H7 (cell line): Measurements from ENCODE around the gene SCIN. TPM values are rescaled to one million over a fixed set of nuclear protein-coding genes. Genes with fewer than 3 reads are reported as not detected.
"Not testable (repeated sequence)": the region's sequence is repeated elsewhere in the genome, so short reads cannot be mapped to it uniquely, and the experiment has no call there.

Source experiments
- DNase-seq: peaks from one replicate; pipeline ENCODE4 v3.0.0; 2012
- H3K27me3 ChIP-seq: 2 replicates; pipeline ENCODE4 v1.6.0; 2011; ENCODE audit warnings: mild to moderate bottlenecking, low read length; ENCODE audit not compliant: control insufficient read depth, insufficient read depth
- H3K36me3 ChIP-seq: replicated peaks from 2 replicates; pipeline ENCODE4 v1.5.1; 2011; ENCODE audit warnings: low read length; ENCODE audit not compliant: control insufficient read depth, insufficient read depth
- H3K4me3 ChIP-seq: 2 replicates; pipeline ENCODE4 v1.5.1; 2011; ENCODE audit warnings: low read depth, mild to moderate bottlenecking, control low read depth, low read length, moderate library complexity; ENCODE audit not compliant: insufficient read depth
- total RNA-seq: library from RNA; depleted of rRNA; stranded (reverse); fragments of >200 nt; shearing (Covaris generic); gene quantifications from 2 replicates; pipeline ENCODE4 v1.2.3, GENCODE V29; 2014

The SCIN gene
- total RNA-seq, 1 experiment from 2014 or later, result not detected

- no peaks in the 10 kb centered on the region for H3K27me3 ChIP-seq
- H3K4me3 ChIP-seq, result no peak overlapping the region
- no peak for DNase-seq
- no peaks in the 10 kb centered on the region for H3K36me3 ChIP-seq
These were observed 91.1 kb downstream of the SCIN start for GRCh38 chr7:12661581-12661980.

GRCh38 chr7:12670000-12670729 is 99.6 kb downstream of the SCIN start:
- H3K4me3 ChIP-seq, result no peak overlapping the region
- no peak for DNase-seq
- no peaks in the 10 kb centered on the region for H3K27me3 ChIP-seq
- H3K36me3 ChIP-seq, result no peaks in the 10 kb centered on the region

- no peaks in the 10 kb centered on the region for H3K36me3 ChIP-seq
- H3K4me3 ChIP-seq, result no peak overlapping the region
- DNase-seq, result no peak
- H3K27me3 ChIP-seq, result no peaks in the 10 kb centered on the region
These were observed 100.4 kb downstream of the SCIN start for GRCh38 chr7:12670743-12671520.

GRCh38 chr7:12673436-12673835 is 102.9 kb downstream of the SCIN start:
- not testable (repeated sequence) for H3K4me3 ChIP-seq, H3K36me3 ChIP-seq, H3K27me3 ChIP-seq, DNase-seq

- DNase-seq, result no peak
- Histone ChIP-seq H3K27me3 (no peaks in the 10 kb centered on the region), H3K36me3 (no peaks in the 10 kb centered on the region), H3K4me3 (no peak overlapping the region)
These were observed 103.5 kb downstream of the SCIN start for GRCh38 chr7:12674053-12674452.

- H3K4me3 ChIP-seq, result no peak overlapping the region
- no peaks in the 10 kb centered on the region for H3K36me3 ChIP-seq
- no peaks in the 10 kb centered on the region for H3K27me3 ChIP-seq
- DNase-seq, result peak; percentile 73
These were observed 104.3 kb downstream of the SCIN start for GRCh38 chr7:12674861-12675260.

- no peak overlapping the region for H3K4me3 ChIP-seq
- DNase-seq, result peak; percentile 44
- H3K27me3 ChIP-seq, result no peaks in the 10 kb centered on the region
- no peaks in the 10 kb centered on the region for H3K36me3 ChIP-seq
These were observed 113.4 kb downstream of the SCIN start for GRCh38 chr7:12683678-12684585.

GRCh38 chr7:12684733-12685132 is 114.2 kb downstream of the SCIN start:
- H3K4me3 ChIP-seq, result no peak overlapping the region
- H3K36me3 ChIP-seq, result no peaks in the 10 kb centered on the region
- no peaks in the 10 kb centered on the region for H3K27me3 ChIP-seq
- no peak for DNase-seq

GRCh38 chr7:12685550-12685949 is 115.0 kb downstream of the SCIN start:
- Histone ChIP-seq H3K36me3 (no peaks in the 10 kb centered on the region), H3K4me3 (peak overlapping the region; percentile 1; the same call in 1 of the 2 replicates)

GRCh38 chr7:12686234-12686890 is 115.8 kb downstream of the SCIN start:
- Histone ChIP-seq H3K4me3 (peak overlapping the region; percentile 96), H3K36me3 (no peaks in the 10 kb centered on the region; the same call in 1 of the 2 replicates), H3K27me3 (no peaks in the 10 kb centered on the region)
- peak; percentile 91 for DNase-seq

More at GRCh38 chr7:12685550-12685949, 115.0 kb downstream of the SCIN start:
- DNase-seq, result peak; percentile 69
- no peaks in the 10 kb centered on the region for H3K27me3 ChIP-seq

GRCh38 chr7:12686891-12687717 is 116.6 kb downstream of the SCIN start, which contains the start of gene ARL4A:
Gene ARL4A, plus strand, starts transcription at chr7:12687633. Its CDS starts 622 bp downstream, at chr7:12688255.
- Histone ChIP-seq H3K27me3 (no peaks in the 10 kb centered on the region), H3K4me3 (peak within 1 kb of the TSS; percentile 96), H3K36me3 (no peaks in the 10 kb centered on the region; the same call in 1 of the 2 replicates)
- peak; percentile 94 for DNase-seq

GRCh38 chr7:12687718-12688171 is 117.2 kb downstream of the SCIN start:
- Histone ChIP-seq H3K27me3 (no peaks in the 10 kb centered on the region), H3K4me3 (peak overlapping the region; percentile 96), H3K36me3 (no peaks in the 10 kb centered on the region; the same call in 1 of the 2 replicates)
- no peak for DNase-seq
